IPS DF 6.9 (cell line): ENCODE data around the gene CDC14B.
"Not testable (repeated sequence)": the region's sequence is repeated elsewhere in the genome, so short reads cannot be mapped to it uniquely, and the experiment has no call there.

ENCODE experiments used
- DNase-seq: peaks from one replicate; pipeline ENCODE4 v3.0.0-alpha.2; 2013; ENCODE audit warnings: low read depth, low spot score
- H3K27ac ChIP-seq: one replicate; pipeline ENCODE4 v1.5.1; 2013; ENCODE audit warnings: low read length, control low read depth
- H3K27me3 ChIP-seq: 2 replicates; pipeline ENCODE4 v1.6.1; 2013; ENCODE audit warnings: mild to moderate bottlenecking, low read length; ENCODE audit not compliant: control insufficient read depth, insufficient read depth
- H3K36me3 ChIP-seq: 2 replicates; pipeline ENCODE4 v1.6.1; 2013; ENCODE audit warnings: low read length; ENCODE audit not compliant: control insufficient read depth, insufficient read depth
- H3K4me1 ChIP-seq: 2 replicates; pipeline ENCODE4 v1.6.1; 2013; ENCODE audit warnings: low read length; ENCODE audit not compliant: control insufficient read depth, insufficient read depth
- H3K4me3 ChIP-seq: 2 replicates; pipeline ENCODE4 v1.5.1; 2013; ENCODE audit warnings: mild to moderate bottlenecking, low read length
- H3K9me3 ChIP-seq: 2 replicates; pipeline ENCODE4 v1.6.1; 2013; ENCODE audit warnings: low read length, inconsistent platforms; ENCODE audit not compliant: control insufficient read depth, insufficient read depth
- WGBS: extraction: QIAGEN DNeasy Blood & Tissue Kit; methylation state at CpG from one replicate; pipeline ENCODE4 v1.1.7; 2013; ENCODE audit warnings: mixed read lengths, missing lambda C conversion rate; ENCODE audit not compliant: insufficient read length, insufficient coverage; 5-methylcytosine and 5-hydroxymethylcytosine counted together

Gene CDC14B

GRCh38 chr9:96654450-96655197 is 35.0 kb upstream of the CDC14B start:
- Histone ChIP-seq H3K36me3 (no peaks in the 10 kb centered on the region), H3K9me3 (no peaks in the 10 kb centered on the region), H3K27me3 (no peaks in the 10 kb centered on the region), H3K4me1 (0 out of 2 replicates have a peak, but pooled peaks cover 2% of the 10 kb centered on the region), H3K27ac (no peak overlapping the region), H3K4me3 (peak overlapping the region; percentile 79; the same call in 1 of the 2 replicates)
- no CpG with 5 or more reads among the region's 74 CpGs for WGBS
- no peak for DNase-seq

GRCh38 chr9:96651626-96652025 is 32.0 kb upstream of the CDC14B start:
- H3K27ac ChIP-seq = no peak overlapping the region
- H3K27me3 ChIP-seq = no peaks in the 10 kb centered on the region
- 0 out of 2 replicates have a peak, but pooled peaks cover 2% of the 10 kb centered on the region for H3K4me1 ChIP-seq
- DNase-seq = no peak
- no peaks in the 10 kb centered on the region for H3K9me3 ChIP-seq
- H3K36me3 ChIP-seq = no peaks in the 10 kb centered on the region
- no peak overlapping the region for H3K4me3 ChIP-seq

DNA sequence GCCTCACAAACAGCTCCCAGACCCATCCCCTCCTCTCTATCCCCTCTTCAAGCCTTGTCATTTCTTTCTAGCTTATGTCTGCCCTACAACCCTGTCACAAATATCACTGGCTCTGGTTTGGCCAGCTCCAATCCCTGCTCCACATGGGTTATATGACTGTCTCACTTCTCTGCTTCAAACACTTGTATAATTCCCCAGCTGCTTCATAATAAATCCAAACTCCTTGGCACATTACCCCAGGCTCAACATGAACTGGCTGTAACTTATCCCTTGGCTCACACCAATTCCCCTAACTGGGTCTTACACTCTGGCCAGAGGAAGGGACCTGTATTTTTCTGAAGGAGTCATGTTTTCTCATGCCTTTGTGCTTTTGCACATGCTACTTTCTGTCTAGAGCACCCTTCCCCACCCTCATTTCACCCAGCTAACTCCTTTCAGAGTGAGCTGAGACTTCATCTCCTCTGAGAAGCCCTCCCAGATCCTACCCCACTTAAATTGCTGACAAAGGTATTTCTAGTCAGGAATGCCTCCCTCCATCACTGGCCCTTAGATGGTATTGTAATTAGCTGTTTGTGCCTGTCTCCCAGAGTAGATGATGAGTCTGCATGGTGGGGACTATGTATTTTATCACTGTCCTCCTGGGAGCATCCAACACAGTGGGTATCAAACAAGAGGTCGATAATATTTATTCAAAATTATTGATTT is 30.1 kb upstream of the CDC14B start:
- Histone ChIP-seq H3K27ac (no peak overlapping the region), H3K4me3 (no peak overlapping the region), H3K36me3 (no peaks in the 10 kb centered on the region), H3K4me1 (no peaks in the 10 kb centered on the region), H3K27me3 (no peaks in the 10 kb centered on the region), H3K9me3 (no peaks in the 10 kb centered on the region)
- WGBS = no CpG with 5 or more reads among the region's 1 CpG
- no peak for DNase-seq

DNA sequence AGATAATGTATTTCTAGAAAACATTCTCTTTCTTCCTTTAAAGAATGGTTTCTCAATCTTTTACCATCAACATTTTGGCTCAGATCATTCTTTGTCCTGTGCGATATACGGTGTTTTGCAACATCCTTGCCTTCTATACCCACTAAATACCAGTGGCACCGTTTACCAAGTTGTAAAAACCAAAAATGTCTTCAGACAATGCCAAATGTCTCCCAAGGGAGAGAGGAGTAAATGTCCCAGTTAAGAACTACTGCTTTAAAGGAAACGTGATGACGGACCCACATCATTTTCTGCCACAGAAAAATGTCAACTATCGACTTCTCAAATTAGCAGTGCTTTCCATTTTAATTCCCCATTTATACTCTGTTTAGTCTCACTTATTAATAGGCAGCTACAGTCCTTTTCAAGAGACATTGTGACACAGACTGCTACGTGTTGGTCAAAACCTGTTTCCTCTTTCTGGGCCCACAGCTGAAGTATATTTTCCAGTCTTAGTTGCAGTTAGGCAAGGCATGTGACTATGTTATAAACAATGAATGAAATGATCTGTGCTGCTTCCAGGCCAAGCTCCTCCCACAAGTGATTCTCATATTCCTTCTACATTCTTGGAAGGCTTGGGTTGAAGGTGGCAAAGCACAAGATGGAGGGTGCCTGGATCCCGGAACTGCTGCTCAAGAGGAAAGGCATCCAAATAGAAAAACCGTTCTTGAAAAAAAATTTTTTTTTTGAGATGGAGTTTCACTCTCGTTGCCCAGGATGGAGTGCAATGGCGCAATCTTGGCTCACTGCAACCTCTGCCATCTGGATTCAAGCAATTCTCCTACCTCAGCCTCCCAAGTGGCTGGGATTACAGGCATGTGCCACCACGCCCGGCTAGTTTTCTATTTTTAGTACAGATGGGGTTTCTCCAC is 26.7 kb upstream of the CDC14B start:
- Histone ChIP-seq H3K9me3 (no peaks in the 10 kb centered on the region), H3K4me3 (no peak overlapping the region), H3K36me3 (no peaks in the 10 kb centered on the region), H3K27me3 (no peaks in the 10 kb centered on the region), H3K27ac (no peak overlapping the region), H3K4me1 (no peaks in the 10 kb centered on the region)
- no CpG with 5 or more reads among the region's 13 CpGs for WGBS
- DNase-seq = no peak

- no CpG with 5 or more reads among the region's 2 CpGs for WGBS
- no peaks in the 10 kb centered on the region for H3K36me3 ChIP-seq
- H3K4me3 ChIP-seq = no peak overlapping the region
- H3K4me1 ChIP-seq = no peaks in the 10 kb centered on the region
- no peaks in the 10 kb centered on the region for H3K27me3 ChIP-seq
- H3K9me3 ChIP-seq = no peaks in the 10 kb centered on the region
- DNase-seq = no peak
- no peak overlapping the region for H3K27ac ChIP-seq
Measured at GRCh38 chr9:96644137-96644536, 24.5 kb upstream of the CDC14B start.

- Histone ChIP-seq H3K9me3 (no peaks in the 10 kb centered on the region), H3K4me1 (no peaks in the 10 kb centered on the region), H3K36me3 (no peaks in the 10 kb centered on the region), H3K4me3 (no peak overlapping the region), H3K27me3 (no peaks in the 10 kb centered on the region), H3K27ac (no peak overlapping the region)
- DNase-seq = no peak
- WGBS = no CpG with 5 or more reads among the region's 3 CpGs
Measured at GRCh38 chr9:96641514-96641913, 21.9 kb upstream of the CDC14B start.

- Histone ChIP-seq H3K4me3 (no peak overlapping the region), H3K27me3 (no peaks in the 10 kb centered on the region), H3K9me3 (no peaks in the 10 kb centered on the region), H3K36me3 (no peaks in the 10 kb centered on the region), H3K27ac (no peak overlapping the region), H3K4me1 (no peaks in the 10 kb centered on the region)
- no CpG with 5 or more reads among the region's 19 CpGs for WGBS
- no peak for DNase-seq
Measured at GRCh38 chr9:96638606-96639364, 19.1 kb upstream of the CDC14B start.

- Histone ChIP-seq H3K9me3 (no peaks in the 10 kb centered on the region), H3K27ac (no peak overlapping the region), H3K4me3 (no peak overlapping the region), H3K4me1 (no peaks in the 10 kb centered on the region), H3K27me3 (no peaks in the 10 kb centered on the region), H3K36me3 (no peaks in the 10 kb centered on the region)
- WGBS = no CpG with 5 or more reads among the region's 1 CpG
- DNase-seq = no peak
Measured at GRCh38 chr9:96636368-96636767, 16.7 kb upstream of the CDC14B start.

DNA sequence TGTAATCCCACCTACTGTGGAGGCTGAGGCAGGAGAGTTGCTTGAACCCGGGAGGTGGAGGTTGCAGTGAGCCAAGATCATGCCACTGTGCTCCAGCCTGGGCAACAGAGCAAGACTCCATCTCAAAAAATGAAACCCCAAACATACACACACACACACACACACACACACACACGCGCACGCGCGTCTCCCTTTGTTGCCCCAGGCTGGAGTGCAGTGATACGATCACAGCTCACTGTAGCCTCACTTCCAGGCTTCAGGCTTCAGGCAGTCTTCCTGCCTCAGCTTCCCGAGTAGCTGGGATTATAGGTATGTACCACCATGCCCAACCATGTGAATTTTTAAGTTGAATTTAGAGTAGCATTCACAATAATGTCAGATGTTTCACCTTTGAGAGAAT is 13.9 kb upstream of the CDC14B start:
- DNase-seq, H3K4me1 ChIP-seq, H3K36me3 ChIP-seq, H3K4me3 ChIP-seq, H3K27ac ChIP-seq, H3K9me3 ChIP-seq, H3K27me3 ChIP-seq: not testable (repeated sequence)
- no CpG with 5 or more reads among the region's 8 CpGs for WGBS

GRCh38 chr9:96626912-96627311 is 7.3 kb upstream of the CDC14B start:
- H3K27ac ChIP-seq = no peak overlapping the region
- H3K4me1 ChIP-seq = no peaks in the 10 kb centered on the region
- H3K9me3 ChIP-seq = no peaks in the 10 kb centered on the region
- H3K36me3 ChIP-seq = no peaks in the 10 kb centered on the region
- no peak overlapping the region for H3K4me3 ChIP-seq
- no CpG with 5 or more reads among the region's 6 CpGs for WGBS
- H3K27me3 ChIP-seq = no peaks in the 10 kb centered on the region
- no peak for DNase-seq
